HG03571 (cell line): ENCODE results near the gene EYA4.
"Not testable (repeated sequence)": the region's sequence is repeated elsewhere in the genome, so short reads cannot be mapped to it uniquely, and the experiment has no call there.

Experiments
- ATAC-seq: cut with Tn5 transposase; IDR thresholded peaks from one replicate; pipeline ENCODE4 v1.9.1; 2021; ENCODE audit not compliant: unreplicated experiment

The EYA4 gene

DNA sequence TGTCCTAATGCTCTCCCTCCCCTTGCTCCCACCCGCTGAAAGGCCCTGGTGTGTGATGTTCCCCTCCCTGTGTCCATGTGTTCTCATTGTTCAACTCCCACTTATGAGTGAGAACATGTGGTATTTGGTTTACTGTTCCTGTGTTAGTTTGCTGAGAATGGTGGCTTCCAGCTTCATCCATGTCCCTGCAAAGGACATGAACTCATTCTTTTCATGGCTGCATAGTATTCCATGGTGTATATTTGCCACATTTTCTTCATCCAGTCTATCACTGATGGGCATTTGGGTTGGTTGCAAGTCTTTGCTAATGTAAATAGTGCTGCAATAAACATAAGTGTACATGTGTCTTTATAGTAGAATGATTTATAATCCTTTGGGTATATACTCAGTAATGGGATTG is 313.0 kb downstream of the EYA4 start:
- ATAC-seq, result not testable (repeated sequence)

- ATAC-seq, result no peak
Observed at GRCh38 chr6:133555685-133556084, 314.5 kb downstream of the EYA4 start.

DNA sequence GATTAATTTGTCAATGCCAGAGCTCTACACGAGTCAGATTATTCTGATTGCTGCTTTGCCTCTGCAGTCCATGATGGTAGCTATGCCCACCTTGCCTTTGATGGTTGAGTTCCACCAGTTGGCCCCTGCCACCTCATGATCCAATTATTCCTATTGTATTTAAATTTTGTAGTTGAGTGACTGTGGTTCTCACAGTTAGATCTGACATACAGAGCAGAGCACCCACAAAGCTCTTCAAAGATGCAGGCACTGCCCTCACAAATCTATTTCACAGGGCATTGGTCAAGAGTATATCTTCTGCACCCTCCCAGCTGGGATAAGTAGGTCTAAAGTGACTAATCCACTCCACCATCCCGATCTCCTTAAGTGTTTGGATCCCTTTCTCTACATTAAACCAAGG is 318.8 kb downstream of the EYA4 start:
- no peak for ATAC-seq

DNA sequence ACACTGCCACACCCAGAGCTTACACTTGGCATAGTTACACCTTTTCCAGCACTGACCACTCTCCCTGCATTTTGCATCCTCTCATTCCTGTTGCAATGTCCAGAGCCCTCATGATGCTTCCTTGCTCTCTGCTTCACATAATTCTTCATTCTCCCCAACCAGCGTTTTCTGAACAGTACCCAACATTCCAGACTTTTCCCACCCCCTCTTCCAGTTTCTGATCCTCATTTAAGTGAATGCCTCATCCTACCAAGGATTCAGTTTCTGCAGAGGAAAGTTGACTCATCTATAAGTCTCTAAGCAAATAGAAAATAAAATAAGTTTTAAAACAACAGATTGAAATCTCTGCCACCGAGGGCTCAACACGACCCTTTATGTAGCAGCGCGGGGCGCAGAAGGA is 326.5 kb downstream of the EYA4 start:
- ATAC-seq, result no peak

GRCh38 chr6:133568970-133569889 is 328.1 kb downstream of the EYA4 start:
- no peak for ATAC-seq

GRCh38 chr6:133571681-133572080 is 330.5 kb downstream of the EYA4 start:
- ATAC-seq, result no peak

- no peak for ATAC-seq
Observed at GRCh38 chr6:133577851-133578250, 336.7 kb downstream of the EYA4 start.
